Activated gamma-delta T cell treated with Interleukin-2 at 50 U/mL for 16 hours (primary cell): Measurements from ENCODE around the gene CCDC138.

ENCODE experiments used
- DNase-seq: peaks from one replicate; pipeline ENCODE4 v3.0.0-alpha.2; 2020

The CCDC138 gene

GRCh38 chr2:108829578-108830310 is 43.2 kb downstream of the CCDC138 start:
- no peak for DNase-seq

- DNase-seq: no peak
These were observed 46.6 kb downstream of the CCDC138 start for GRCh38 chr2:108833219-108833618.

GRCh38 chr2:108834620-108835019 is 48.0 kb downstream of the CCDC138 start:
- no peak for DNase-seq

- DNase-seq: no peak
These were observed 48.5 kb downstream of the CCDC138 start for GRCh38 chr2:108835040-108835439.

GRCh38 chr2:108837198-108837597 is 50.6 kb downstream of the CCDC138 start:
- DNase-seq: no peak

GRCh38 chr2:108841506-108841905 is 54.9 kb downstream of the CCDC138 start:
- no peak for DNase-seq

GRCh38 chr2:108845923-108846322 is 59.4 kb downstream of the CCDC138 start:
- no peak for DNase-seq

- no peak for DNase-seq
These were observed 60.4 kb downstream of the CCDC138 start for GRCh38 chr2:108847000-108847399.

GRCh38 chr2:108852375-108852774 is 65.8 kb downstream of the CCDC138 start:
- DNase-seq: no peak

- no peak for DNase-seq
These were observed 66.8 kb downstream of the CCDC138 start for GRCh38 chr2:108853421-108853820.

- DNase-seq: no peak
These were observed 67.9 kb downstream of the CCDC138 start for GRCh38 chr2:108854484-108854883.

GRCh38 chr2:108855194-108855593 is 68.6 kb downstream of the CCDC138 start:
- no peak for DNase-seq

- no peak for DNase-seq
These were observed 72.3 kb downstream of the CCDC138 start for GRCh38 chr2:108858894-108859293.

- DNase-seq: no peak
These were observed 79.5 kb downstream of the CCDC138 start for GRCh38 chr2:108866041-108866440.

- no peak for DNase-seq
These were observed 82.3 kb downstream of the CCDC138 start for GRCh38 chr2:108868911-108869310.

GRCh38 chr2:108869542-108869941 is 83.0 kb downstream of the CCDC138 start:
- no peak for DNase-seq

GRCh38 chr2:108870069-108870644 is 83.6 kb downstream of the CCDC138 start:
- no peak for DNase-seq

GRCh38 chr2:108877506-108877905 is 90.9 kb downstream of the CCDC138 start:
- DNase-seq: no peak

- no peak for DNase-seq
These were observed 91.7 kb downstream of the CCDC138 start for GRCh38 chr2:108878276-108878675.

GRCh38 chr2:108884619-108885018 is 98.0 kb downstream of the CCDC138 start:
- DNase-seq: no peak

GRCh38 chr2:108889907-108890306 is 103.3 kb downstream of the CCDC138 start:
- DNase-seq: no peak

GRCh38 chr2:108893277-108893676 is 106.7 kb downstream of the CCDC138 start:
- DNase-seq: no peak

- DNase-seq: no peak
These were observed 108.2 kb downstream of the CCDC138 start for GRCh38 chr2:108894766-108895165.

- DNase-seq: no peak
These were observed 108.6 kb downstream of the CCDC138 start for GRCh38 chr2:108895188-108895587.

- no peak for DNase-seq
These were observed 110.2 kb downstream of the CCDC138 start for GRCh38 chr2:108896741-108897140.
